Neutrophil (primary cell): Measurements from ENCODE around the gene TMEM9.

Source experiments
- H3K27ac ChIP-seq: fragments of 200-600 bp; sonication (generic); 2 replicates; pipeline ENCODE4 v1.5.1; 2016; ENCODE audit warnings: mild to moderate bottlenecking, moderate library complexity
- H3K27me3 ChIP-seq: fragments of 200-600 bp; sonication (generic); 2 replicates; pipeline ENCODE4 v1.6.0; 2016; ENCODE audit warnings: mild to moderate bottlenecking
- H3K36me3 ChIP-seq: fragments of 200-600 bp; sonication (generic); 2 replicates; pipeline ENCODE4 v1.5.1; 2017
- H3K4me1 ChIP-seq, 2 experiments: fragments of 200-600 bp in 1 of 2; sonication (generic) in 1 of 2; 1 replicate in 1 of 2; 2 replicates in 1 of 2; pipeline versions ENCODE4 v1.5.1 to v1.6.1; 2013 to 2016; ENCODE audit warnings: low read depth in 1 of 2, low read length in 1 of 2, mild to moderate bottlenecking in 1 of 2, moderate library complexity in 1 of 2; ENCODE audit not compliant: control insufficient read depth in 1 of 2, insufficient read depth in 1 of 2
- H3K4me3 ChIP-seq, 2 experiments: fragments of 200-600 bp in 1 of 2; sonication (generic) in 1 of 2; 1 replicate in 1 of 2; 2 replicates in 1 of 2; pipeline ENCODE4 v1.5.1; 2013 to 2016; ENCODE audit warnings: low read depth in 1 of 2, low read length in 1 of 2, mild to moderate bottlenecking in 1 of 2, moderate library complexity in 1 of 2
- H3K9me3 ChIP-seq: fragments of 200-600 bp; sonication (generic); 2 replicates; pipeline ENCODE4 v1.5.1; 2016
- TF ChIP-seq, protein P1 (sequence below): fragments of 200-600 bp; sonication (generic); IDR thresholded peaks from 2 replicates; pipeline ENCODE4 v1.5.1; 2016; ENCODE audit warnings: antibody characterized with exemption

TMEM9 gene

DNA sequence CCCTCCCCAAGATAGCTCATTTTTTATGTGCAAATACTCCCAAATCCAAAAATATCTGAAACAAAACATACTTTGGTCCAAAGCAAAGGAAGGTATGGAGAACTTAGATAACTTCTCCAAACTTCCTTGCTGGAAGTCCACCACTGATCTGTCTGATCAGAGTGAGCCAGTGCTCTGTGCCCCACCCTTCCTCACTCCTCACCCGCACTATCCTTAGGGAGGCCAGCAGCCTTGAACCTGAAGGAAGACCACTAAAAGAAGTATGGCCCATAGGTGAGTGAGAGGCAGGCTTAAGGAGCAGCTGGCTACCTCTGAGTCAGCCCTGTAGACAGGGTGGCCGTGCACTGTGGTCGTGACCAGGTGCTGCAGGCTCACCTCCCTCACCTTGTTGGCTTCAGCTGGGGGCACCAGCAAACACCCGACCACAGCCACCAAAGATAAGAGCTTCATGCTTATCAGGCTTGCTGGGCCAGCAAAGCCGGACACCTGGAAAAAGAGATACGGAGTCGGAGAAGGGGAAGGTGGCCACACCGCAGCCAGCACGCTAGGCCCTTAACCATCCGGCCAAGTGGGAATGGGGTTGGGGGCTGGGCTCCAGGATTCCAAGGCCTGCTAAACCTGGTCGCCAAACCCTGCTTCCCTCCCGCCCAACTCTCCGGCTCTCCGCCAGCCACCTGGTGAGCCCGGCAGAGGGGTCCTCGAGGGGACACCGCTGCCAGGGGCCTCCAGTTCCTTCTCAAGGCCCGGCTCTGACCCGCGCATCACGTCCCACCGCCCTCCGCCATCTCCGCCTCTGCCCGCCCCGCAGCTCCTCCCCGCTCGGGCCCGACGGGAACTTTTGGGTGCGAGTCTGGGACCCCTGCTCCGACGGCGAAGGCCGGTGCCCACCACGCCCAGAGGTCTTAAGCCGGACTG is 543 bp downstream of the TMEM9 start:
- peak overlapping the region; percentile 59 to 76 for H3K4me3 ChIP-seq
- H3K27me3 ChIP-seq: no peaks in the 10 kb centered on the region
- H3K4me1 ChIP-seq: peaks cover 13 to 19% of the 10 kb centered on the region in 2 experiments
- H3K27ac ChIP-seq: peak overlapping the region; percentile 21
- peaks cover 15% of the 10 kb centered on the region for H3K36me3 ChIP-seq
- TF ChIP-seq, protein P1, sequence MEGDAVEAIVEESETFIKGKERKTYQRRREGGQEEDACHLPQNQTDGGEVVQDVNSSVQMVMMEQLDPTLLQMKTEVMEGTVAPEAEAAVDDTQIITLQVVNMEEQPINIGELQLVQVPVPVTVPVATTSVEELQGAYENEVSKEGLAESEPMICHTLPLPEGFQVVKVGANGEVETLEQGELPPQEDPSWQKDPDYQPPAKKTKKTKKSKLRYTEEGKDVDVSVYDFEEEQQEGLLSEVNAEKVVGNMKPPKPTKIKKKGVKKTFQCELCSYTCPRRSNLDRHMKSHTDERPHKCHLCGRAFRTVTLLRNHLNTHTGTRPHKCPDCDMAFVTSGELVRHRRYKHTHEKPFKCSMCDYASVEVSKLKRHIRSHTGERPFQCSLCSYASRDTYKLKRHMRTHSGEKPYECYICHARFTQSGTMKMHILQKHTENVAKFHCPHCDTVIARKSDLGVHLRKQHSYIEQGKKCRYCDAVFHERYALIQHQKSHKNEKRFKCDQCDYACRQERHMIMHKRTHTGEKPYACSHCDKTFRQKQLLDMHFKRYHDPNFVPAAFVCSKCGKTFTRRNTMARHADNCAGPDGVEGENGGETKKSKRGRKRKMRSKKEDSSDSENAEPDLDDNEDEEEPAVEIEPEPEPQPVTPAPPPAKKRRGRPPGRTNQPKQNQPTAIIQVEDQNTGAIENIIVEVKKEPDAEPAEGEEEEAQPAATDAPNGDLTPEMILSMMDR: no peak
- H3K9me3 ChIP-seq: no peaks in the 10 kb centered on the region

GRCh38 chr1:201149400-201149799 is 4.9 kb downstream of the TMEM9 start:
- Histone ChIP-seq H3K9me3 (no peaks in the 10 kb centered on the region), H3K36me3 (peaks cover 39% of the 10 kb centered on the region), H3K4me3 (no peak overlapping the region), H3K27ac (no peak overlapping the region), H3K4me1 (peaks cover 8 to 12% of the 10 kb centered on the region in 2 experiments), H3K27me3 (no peaks in the 10 kb centered on the region)
- TF ChIP-seq, protein P1: no peak

- Histone ChIP-seq H3K36me3 (peaks cover 57% of the 10 kb centered on the region), H3K27ac (no peak overlapping the region), H3K4me3 (no peak overlapping the region), H3K9me3 (no peaks in the 10 kb centered on the region), H3K4me1 (no peaks in the 10 kb centered on the region), H3K27me3 (no peaks in the 10 kb centered on the region)
- TF ChIP-seq, protein P1: no peak
Measured at GRCh38 chr1:201147396-201148015, 6.8 kb downstream of the TMEM9 start.

DNA sequence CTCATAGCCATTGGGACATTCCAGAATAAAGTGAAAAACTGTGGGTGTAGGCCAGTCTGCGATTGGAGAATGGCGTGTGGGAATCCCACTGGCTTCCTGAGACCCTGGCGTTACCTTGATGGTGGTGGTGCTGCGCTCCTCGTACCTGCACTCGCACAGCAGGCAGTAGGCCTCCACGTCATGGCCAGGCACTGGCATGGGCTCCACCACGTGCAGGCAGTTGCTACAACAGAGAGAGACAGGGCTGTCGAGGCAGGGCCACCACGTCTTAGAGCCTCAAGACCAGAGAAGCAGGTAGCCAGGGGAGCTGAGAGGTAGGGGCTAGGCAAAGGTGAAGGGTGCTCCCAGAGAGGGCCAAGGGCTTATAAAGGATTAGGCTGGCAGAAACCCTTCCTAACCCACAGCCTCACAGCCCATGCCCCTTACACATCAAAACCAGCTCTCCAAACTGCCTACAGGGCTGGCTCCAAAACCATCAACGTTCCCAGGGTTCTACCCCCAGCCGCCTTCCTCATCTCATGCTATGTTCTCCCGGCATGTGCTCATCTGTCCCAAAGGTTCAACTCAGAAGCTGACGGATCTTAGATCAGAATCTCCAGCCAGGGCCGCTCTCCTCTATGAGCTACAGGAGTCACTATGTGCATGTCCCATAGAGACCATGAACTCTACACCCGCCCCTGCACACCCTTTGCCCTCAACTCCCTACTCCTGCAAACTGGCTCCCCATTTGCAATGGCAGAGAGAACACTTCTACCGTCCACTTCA is 7.5 kb downstream of the TMEM9 start:
- Histone ChIP-seq H3K4me3 (no peak overlapping the region), H3K36me3 (peaks cover 59% of the 10 kb centered on the region), H3K27me3 (no peaks in the 10 kb centered on the region), H3K27ac (no peak overlapping the region), H3K4me1 (no peaks in the 10 kb centered on the region), H3K9me3 (no peaks in the 10 kb centered on the region)
- TF ChIP-seq, protein P1: no peak

DNA sequence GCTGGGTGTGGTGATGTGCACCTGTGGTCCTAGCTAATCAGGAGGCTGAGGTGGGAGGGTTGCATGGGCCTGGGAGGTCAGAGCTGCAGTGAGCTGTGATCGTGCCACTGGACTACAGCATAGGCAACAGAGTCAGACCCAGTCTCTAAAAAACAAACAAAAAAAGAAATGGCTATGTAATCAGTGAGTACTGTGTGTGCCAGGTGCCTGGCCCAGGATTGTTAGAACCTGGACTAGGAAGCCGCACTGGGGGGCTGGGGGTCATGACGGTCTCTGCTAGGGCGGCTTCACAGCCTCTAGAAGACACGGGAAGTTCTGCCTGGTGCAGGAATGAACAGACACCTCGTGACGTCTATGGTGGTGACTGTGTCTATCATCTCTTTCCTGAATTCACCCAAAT is 8.5 kb downstream of the TMEM9 start:
- no peaks in the 10 kb centered on the region for H3K9me3 ChIP-seq
- no peak overlapping the region for H3K4me3 ChIP-seq
- H3K27ac ChIP-seq: no peak overlapping the region
- TF ChIP-seq, protein P1: no peak
- H3K27me3 ChIP-seq: no peaks in the 10 kb centered on the region
- H3K4me1 ChIP-seq: no peaks in the 10 kb centered on the region
- peaks cover 65% of the 10 kb centered on the region for H3K36me3 ChIP-seq
